HG03571 (cell line): ENCODE results near the gene PCA3.

Source experiments
- ATAC-seq: cut with Tn5 transposase; IDR thresholded peaks from one replicate; pipeline ENCODE4 v1.9.1; 2021; ENCODE audit not compliant: unreplicated experiment

Gene PCA3

GRCh38 chr9:76756941-76757673 lies 7.1 kb upstream of the PCA3 start:
- no peak for ATAC-seq

- ATAC-seq, result no peak
Measured at GRCh38 chr9:76758476-76758875, 5.8 kb upstream of the PCA3 start.

GRCh38 chr9:76759732-76760131 lies 4.5 kb upstream of the PCA3 start:
- ATAC-seq, result no peak

- no peak for ATAC-seq
Measured at GRCh38 chr9:76761448-76761847, 2.8 kb upstream of the PCA3 start.

- no peak for ATAC-seq
Measured at GRCh38 chr9:76766126-76766525, 1.9 kb downstream of the PCA3 start.

- no peak for ATAC-seq
Measured at GRCh38 chr9:76772686-76773445, 8.6 kb downstream of the PCA3 start.

- ATAC-seq, result no peak
Measured at GRCh38 chr9:76784881-76785280, 20.6 kb downstream of the PCA3 start.

- ATAC-seq, result no peak
Measured at GRCh38 chr9:76785501-76785900, 21.3 kb downstream of the PCA3 start.

- ATAC-seq, result no peak
Measured at GRCh38 chr9:76787677-76788076, 23.4 kb downstream of the PCA3 start.

- no peak for ATAC-seq
Measured at GRCh38 chr9:76789840-76790239, 25.6 kb downstream of the PCA3 start.

- no peak for ATAC-seq
Measured at GRCh38 chr9:76793784-76794431, 29.7 kb downstream of the PCA3 start.

GRCh38 chr9:76796296-76796695 lies 32.1 kb downstream of the PCA3 start:
- no peak for ATAC-seq

- no peak for ATAC-seq
Measured at GRCh38 chr9:76798527-76798926, 34.3 kb downstream of the PCA3 start.

GRCh38 chr9:76799473-76799872 lies 35.2 kb downstream of the PCA3 start:
- no peak for ATAC-seq

- ATAC-seq, result no peak
Measured at GRCh38 chr9:76800901-76801300, 36.7 kb downstream of the PCA3 start.

- no peak for ATAC-seq
Measured at GRCh38 chr9:76803083-76803482, 38.8 kb downstream of the PCA3 start.

- ATAC-seq, result no peak
Measured at GRCh38 chr9:76803762-76804161, 39.5 kb downstream of the PCA3 start.

GRCh38 chr9:76808636-76809035 lies 44.4 kb downstream of the PCA3 start:
- ATAC-seq, result no peak

- no peak for ATAC-seq
Measured at GRCh38 chr9:76810377-76810957, 46.2 kb downstream of the PCA3 start.

- ATAC-seq, result no peak
Measured at GRCh38 chr9:76812591-76812990, 48.4 kb downstream of the PCA3 start.

- ATAC-seq, result no peak
Measured at GRCh38 chr9:76817489-76817888, 53.3 kb downstream of the PCA3 start.

GRCh38 chr9:76818271-76818670 lies 54.0 kb downstream of the PCA3 start:
- ATAC-seq, result no peak
